ENCODE data around the gene CLASP1. TPM values are rescaled to one million over a fixed set of nuclear protein-coding genes. Genes with fewer than 3 reads are reported as not detected.
"Not testable (repeated sequence)": the region's sequence is repeated elsewhere in the genome, so short reads cannot be mapped to it uniquely, and the experiment has no call there.

The CLASP1 gene
- total RNA-seq, 1 experiment from 2014 or later = 33.6 TPM

GRCh38 chr2:121475811-121476571 lies 173.3 kb downstream of the CLASP1 start:
- no peak for DNase-seq (ENCODE audit: low spot score)

GRCh38 chr2:121473512-121473911 lies 175.8 kb downstream of the CLASP1 start:
- no peak for DNase-seq (ENCODE audit: low spot score)

GRCh38 chr2:121472470-121472993 lies 176.7 kb downstream of the CLASP1 start:
- DNase-seq (ENCODE audit: low spot score) = no peak

GRCh38 chr2:121471532-121472469 lies 177.5 kb downstream of the CLASP1 start:
- DNase-seq (ENCODE audit: low spot score) = no peak

- DNase-seq (ENCODE audit: low spot score) = no peak
Observed at GRCh38 chr2:121470917-121471316, 178.3 kb downstream of the CLASP1 start.

GRCh38 chr2:121469356-121469755 lies 179.9 kb downstream of the CLASP1 start:
- no peak for DNase-seq (ENCODE audit: low spot score)

GRCh38 chr2:121468936-121469335 lies 180.3 kb downstream of the CLASP1 start:
- DNase-seq (ENCODE audit: low spot score) = no peak

GRCh38 chr2:121459291-121459690 lies 190.0 kb downstream of the CLASP1 start:
- DNase-seq (ENCODE audit: low spot score) = no peak

- no peak for DNase-seq (ENCODE audit: low spot score)
Observed at GRCh38 chr2:121456325-121456724, 192.9 kb downstream of the CLASP1 start.

GRCh38 chr2:121455446-121455845 lies 193.8 kb downstream of the CLASP1 start:
- DNase-seq (ENCODE audit: low spot score) = no peak

- DNase-seq (ENCODE audit: low spot score) = no peak
Observed at GRCh38 chr2:121454549-121455090, 194.6 kb downstream of the CLASP1 start.

GRCh38 chr2:121451398-121451797 lies 197.9 kb downstream of the CLASP1 start:
- no peak for DNase-seq (ENCODE audit: low spot score)

GRCh38 chr2:121450301-121450700 lies 199.0 kb downstream of the CLASP1 start:
- no peak for DNase-seq (ENCODE audit: low spot score)

- DNase-seq (ENCODE audit: low spot score) = no peak
Observed at GRCh38 chr2:121446647-121447241, 202.5 kb downstream of the CLASP1 start.

GRCh38 chr2:121442889-121443288 lies 206.4 kb downstream of the CLASP1 start:
- DNase-seq (ENCODE audit: low spot score) = no peak

- not testable (repeated sequence) for DNase-seq (ENCODE audit: low spot score)
Observed at GRCh38 chr2:121438290-121438689, 211.0 kb downstream of the CLASP1 start.

GRCh38 chr2:121436918-121437317 lies 212.3 kb downstream of the CLASP1 start:
- DNase-seq (ENCODE audit: low spot score) = no peak

- no peak for DNase-seq (ENCODE audit: low spot score)
Observed at GRCh38 chr2:121435790-121436189, 213.5 kb downstream of the CLASP1 start.

GRCh38 chr2:121431214-121431613 lies 218.0 kb downstream of the CLASP1 start:
- DNase-seq (ENCODE audit: low spot score) = no peak

- no peak for DNase-seq (ENCODE audit: low spot score)
Observed at GRCh38 chr2:121429927-121430520, 219.2 kb downstream of the CLASP1 start.

- DNase-seq (ENCODE audit: low spot score) = no peak
Observed at GRCh38 chr2:121429119-121429903, 220.0 kb downstream of the CLASP1 start.
